ENCODE results near the gene TRIM22.

GRCh38 chr11:5643585-5643984, 46.0 kb upstream of the TRIM22 start:
- TF ChIP-seq SUZ12 (IDR thresholded peaks at IDR 0.05), result no peak
- TF ChIP-seq L3MBTL2 (conservative IDR thresholded peaks at IDR 0.05), result no peak
- TF ChIP-seq CTBP1 (IDR thresholded peaks at IDR 0.05; ENCODE audit: borderline replicate concordance), result no peak
- no peak for TF ChIP-seq FOXK2 (IDR thresholded peaks at IDR 0.05)
- TF ChIP-seq NFRKB (IDR thresholded peaks at IDR 0.05), result no peak
- no peak for TF ChIP-seq ARNT (IDR thresholded peaks at IDR 0.05)
- TF ChIP-seq ELF4 (IDR thresholded peaks at IDR 0.05), result no peak
- no peak for TF ChIP-seq SP1 (IDR thresholded peaks at IDR 0.05)
- TF ChIP-seq FOXM1 (IDR thresholded peaks at IDR 0.05; ENCODE audit: borderline replicate concordance), result no peak
- TF ChIP-seq ZNF384 (IDR thresholded peaks at IDR 0.05), result no peak

All from HEK293T (cell line).